Neutrophil (primary cell): ENCODE results near the gene MEGF11.

Experiments
- H3K27ac ChIP-seq: fragments of 200-600 bp; sonication (generic); 2 replicates; pipeline ENCODE4 v1.5.1; 2016; ENCODE audit warnings: mild to moderate bottlenecking, moderate library complexity
- H3K27me3 ChIP-seq: fragments of 200-600 bp; sonication (generic); 2 replicates; pipeline ENCODE4 v1.6.0; 2016; ENCODE audit warnings: mild to moderate bottlenecking
- H3K36me3 ChIP-seq: fragments of 200-600 bp; sonication (generic); 2 replicates; pipeline ENCODE4 v1.5.1; 2017
- H3K4me1 ChIP-seq, 2 experiments: fragments of 200-600 bp in 1 of 2; sonication (generic) in 1 of 2; 1 replicate in 1 of 2; 2 replicates in 1 of 2; pipeline versions ENCODE4 v1.5.1 to v1.6.1; 2013 to 2016; ENCODE audit warnings: low read depth in 1 of 2, low read length in 1 of 2, mild to moderate bottlenecking in 1 of 2, moderate library complexity in 1 of 2; ENCODE audit not compliant: control insufficient read depth in 1 of 2, insufficient read depth in 1 of 2
- H3K4me3 ChIP-seq, 2 experiments: fragments of 200-600 bp in 1 of 2; sonication (generic) in 1 of 2; 1 replicate in 1 of 2; 2 replicates in 1 of 2; pipeline ENCODE4 v1.5.1; 2013 to 2016; ENCODE audit warnings: low read depth in 1 of 2, low read length in 1 of 2, mild to moderate bottlenecking in 1 of 2, moderate library complexity in 1 of 2
- H3K9me3 ChIP-seq: fragments of 200-600 bp; sonication (generic); 2 replicates; pipeline ENCODE4 v1.5.1; 2016
- CTCF ChIP-seq: fragments of 200-600 bp; sonication (generic); IDR thresholded peaks from 2 replicates; pipeline ENCODE4 v1.5.1; 2016; ENCODE audit warnings: antibody characterized with exemption

Gene MEGF11

GRCh38 chr15:66210684-66211083 lies 42.9 kb downstream of the MEGF11 start:
- Histone ChIP-seq H3K27ac (no peak overlapping the region), H3K4me3 (no peak overlapping the region), H3K27me3 (peaks cover 16% of the 10 kb centered on the region), H3K9me3 (no peaks in the 10 kb centered on the region), H3K4me1 (no peaks in the 10 kb centered on the region), H3K36me3 (no peaks in the 10 kb centered on the region)
- TF ChIP-seq CTCF: no peak

GRCh38 chr15:66198757-66199156 lies 54.8 kb downstream of the MEGF11 start:
- Histone ChIP-seq H3K9me3 (no peaks in the 10 kb centered on the region), H3K27me3 (peaks cover 5% of the 10 kb centered on the region), H3K4me1 (no peaks in the 10 kb centered on the region), H3K4me3 (no peak overlapping the region), H3K36me3 (no peaks in the 10 kb centered on the region), H3K27ac (no peak overlapping the region)
- TF ChIP-seq CTCF: no peak

GRCh38 chr15:66196602-66197001 lies 56.9 kb downstream of the MEGF11 start:
- no peak for TF ChIP-seq CTCF
- no peaks in the 10 kb centered on the region for H3K9me3 ChIP-seq
- H3K4me3 ChIP-seq: no peak overlapping the region
- H3K27me3 ChIP-seq: peaks cover 5% of the 10 kb centered on the region
- no peaks in the 10 kb centered on the region for H3K36me3 ChIP-seq
- H3K27ac ChIP-seq: no peak overlapping the region
- H3K4me1 ChIP-seq: no peaks in the 10 kb centered on the region

- no peaks in the 10 kb centered on the region for H3K4me1 ChIP-seq
These were observed 57.8 kb downstream of the MEGF11 start for GRCh38 chr15:66195621-66196230.

GRCh38 chr15:66193066-66193465 lies 60.5 kb downstream of the MEGF11 start:
- Histone ChIP-seq H3K4me1 (no peaks in the 10 kb centered on the region), H3K9me3 (no peaks in the 10 kb centered on the region), H3K27me3 (peaks cover 5% of the 10 kb centered on the region), H3K27ac (no peak overlapping the region), H3K36me3 (no peaks in the 10 kb centered on the region), H3K4me3 (no peak overlapping the region)
- TF ChIP-seq CTCF: no peak

More at GRCh38 chr15:66195621-66196230, 57.8 kb downstream of the MEGF11 start:
- Histone ChIP-seq H3K4me3 (no peak overlapping the region), H3K27ac (no peak overlapping the region), H3K36me3 (no peaks in the 10 kb centered on the region), H3K9me3 (no peaks in the 10 kb centered on the region), H3K27me3 (peaks cover 5% of the 10 kb centered on the region)
- no peak for TF ChIP-seq CTCF
